Smooth muscle cell (in vitro differentiated cells): ENCODE data around the gene FKBP14. TPM values are rescaled to one million over a fixed set of nuclear protein-coding genes. Genes with fewer than 3 reads are reported as not detected.
A peak's percentile ranks its signal among the peaks of the same experiment; 100 is the strongest.

ENCODE experiments used
- DNase-seq: peaks from one replicate; lab custom pipeline; 2025; ENCODE audit not compliant: unreplicated experiment; lab: John Stamatoyannopoulos, UW
- H2AFZ ChIP-seq: fragments of 200-600 bp; sonication (generic); 2 replicates; pipeline ENCODE4 v1.6.0; 2016; ENCODE audit warnings: antibody characterized with exemption, low read depth, mild to moderate bottlenecking
- H3F3A ChIP-seq: fragments of 200-600 bp; sonication (generic); 2 replicates; pipeline ENCODE4 v1.6.0; 2017; ENCODE audit warnings: antibody characterized with exemption, low read depth
- H3K27ac ChIP-seq: fragments of 200-600 bp; sonication (generic); 2 replicates; pipeline ENCODE4 v1.5.1; 2016; ENCODE audit warnings: low read depth, mild to moderate bottlenecking
- H3K27me3 ChIP-seq: fragments of 200-600 bp; sonication (generic); 2 replicates; pipeline ENCODE4 v1.6.1; 2016; ENCODE audit warnings: low read depth, mild to moderate bottlenecking
- H3K36me3 ChIP-seq: fragments of 200-600 bp; sonication (generic); 2 replicates; pipeline ENCODE4 v1.5.1; 2016; ENCODE audit warnings: low read depth
- H3K4me1 ChIP-seq: fragments of 200-600 bp; sonication (generic); 2 replicates; pipeline ENCODE4 v1.5.1; 2016; ENCODE audit warnings: low read depth
- H3K4me2 ChIP-seq: fragments of 200-600 bp; sonication (generic); 2 replicates; pipeline ENCODE4 v1.6.0; 2016; ENCODE audit warnings: mild to moderate bottlenecking
- H3K4me3 ChIP-seq: fragments of 200-600 bp; sonication (generic); 2 replicates; pipeline ENCODE4 v1.5.1; 2016; ENCODE audit warnings: mild to moderate bottlenecking
- H3K79me2 ChIP-seq: fragments of 200-600 bp; sonication (generic); 2 replicates; pipeline ENCODE4 v1.6.0; 2016; ENCODE audit warnings: low read depth, mild to moderate bottlenecking
- H3K9ac ChIP-seq: fragments of 200-600 bp; sonication (generic); 2 replicates; pipeline ENCODE4 v1.6.0; 2016; ENCODE audit warnings: low read depth
- H3K9me3 ChIP-seq: fragments of 200-600 bp; sonication (generic); replicated peaks from 2 replicates; pipeline ENCODE4 v1.5.1; 2016; ENCODE audit warnings: low read depth
- H4K20me1 ChIP-seq: fragments of 200-600 bp; sonication (generic); 2 replicates; pipeline ENCODE4 v1.6.0; 2016; ENCODE audit warnings: low read depth
- WGBS: methylation state at CpG from one replicate; pipeline ENCODE4 v1.1.7; 2016; ENCODE audit warnings: low lambda C conversion rate; 5-methylcytosine and 5-hydroxymethylcytosine counted together
- polyA plus RNA-seq: library from polyadenylated mRNA; unstranded; fragments of >200 nt; fragmentation: Nextera tagmentation; extraction: Ambion mirVana; gene quantifications from 2 replicates; pipeline ENCODE4 v1.2.1, GENCODE V29; 2016
- total RNA-seq: library from RNA; depleted of rRNA; stranded (reverse); fragments of >200 nt; gene quantifications from 2 replicates; pipeline ENCODE4 v1.2.3, GENCODE V29; 2014
- TF ChIP-seq, protein P1 (sequence below): fragments of 200-600 bp; sonication (generic); IDR thresholded peaks from 2 replicates; pipeline ENCODE4 v1.5.1; 2017; ENCODE audit warnings: borderline replicate concordance, mild to moderate bottlenecking, antibody characterized with exemption; ENCODE audit not compliant: insufficient read depth, poor library complexity, severe bottlenecking

The FKBP14 gene
- total and polyA plus RNA-seq, 2 experiments from 2014 or later: 90.1 to 111 TPM

DNA sequence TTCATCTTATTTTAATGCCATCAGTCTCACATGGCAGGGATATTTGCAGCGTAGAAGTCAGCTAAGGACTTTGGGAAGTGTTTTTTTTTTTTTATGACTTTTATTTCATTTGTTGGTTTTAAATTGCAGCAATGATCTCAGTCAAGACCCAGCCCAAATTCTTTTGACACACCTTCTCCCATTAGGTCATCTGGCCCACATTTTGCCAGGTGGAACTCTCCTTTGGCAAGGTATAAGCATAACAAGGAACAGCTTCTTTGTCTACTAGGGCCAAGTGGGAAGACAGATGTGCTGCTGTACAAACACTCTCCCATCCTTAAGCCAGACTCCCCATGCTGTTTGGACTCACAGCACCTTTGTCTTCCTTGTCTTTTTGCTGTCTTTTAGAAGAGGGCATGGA is 43.5 kb upstream of the FKBP14 start:
- no peak overlapping the region for H2AFZ ChIP-seq
- H3K9me3 ChIP-seq: no peaks in the 10 kb centered on the region
- TF ChIP-seq, protein P1, sequence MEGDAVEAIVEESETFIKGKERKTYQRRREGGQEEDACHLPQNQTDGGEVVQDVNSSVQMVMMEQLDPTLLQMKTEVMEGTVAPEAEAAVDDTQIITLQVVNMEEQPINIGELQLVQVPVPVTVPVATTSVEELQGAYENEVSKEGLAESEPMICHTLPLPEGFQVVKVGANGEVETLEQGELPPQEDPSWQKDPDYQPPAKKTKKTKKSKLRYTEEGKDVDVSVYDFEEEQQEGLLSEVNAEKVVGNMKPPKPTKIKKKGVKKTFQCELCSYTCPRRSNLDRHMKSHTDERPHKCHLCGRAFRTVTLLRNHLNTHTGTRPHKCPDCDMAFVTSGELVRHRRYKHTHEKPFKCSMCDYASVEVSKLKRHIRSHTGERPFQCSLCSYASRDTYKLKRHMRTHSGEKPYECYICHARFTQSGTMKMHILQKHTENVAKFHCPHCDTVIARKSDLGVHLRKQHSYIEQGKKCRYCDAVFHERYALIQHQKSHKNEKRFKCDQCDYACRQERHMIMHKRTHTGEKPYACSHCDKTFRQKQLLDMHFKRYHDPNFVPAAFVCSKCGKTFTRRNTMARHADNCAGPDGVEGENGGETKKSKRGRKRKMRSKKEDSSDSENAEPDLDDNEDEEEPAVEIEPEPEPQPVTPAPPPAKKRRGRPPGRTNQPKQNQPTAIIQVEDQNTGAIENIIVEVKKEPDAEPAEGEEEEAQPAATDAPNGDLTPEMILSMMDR: no peak
- no peaks in the 10 kb centered on the region for H3K4me1 ChIP-seq
- WGBS: 69% methylated on average over 1 of the region's 1 CpG
- peaks cover 72% of the 10 kb centered on the region for H4K20me1 ChIP-seq
- H3K4me3 ChIP-seq: no peak overlapping the region
- H3K9ac ChIP-seq: no peak overlapping the region
- DNase-seq: no peak
- H3K79me2 ChIP-seq: no peaks in the 10 kb centered on the region
- H3F3A ChIP-seq: no peaks in the 10 kb centered on the region
- H3K36me3 ChIP-seq: no peaks in the 10 kb centered on the region
- no peaks in the 10 kb centered on the region for H3K27me3 ChIP-seq
- H3K4me2 ChIP-seq: no peak overlapping the region
- no peak overlapping the region for H3K27ac ChIP-seq

DNA sequence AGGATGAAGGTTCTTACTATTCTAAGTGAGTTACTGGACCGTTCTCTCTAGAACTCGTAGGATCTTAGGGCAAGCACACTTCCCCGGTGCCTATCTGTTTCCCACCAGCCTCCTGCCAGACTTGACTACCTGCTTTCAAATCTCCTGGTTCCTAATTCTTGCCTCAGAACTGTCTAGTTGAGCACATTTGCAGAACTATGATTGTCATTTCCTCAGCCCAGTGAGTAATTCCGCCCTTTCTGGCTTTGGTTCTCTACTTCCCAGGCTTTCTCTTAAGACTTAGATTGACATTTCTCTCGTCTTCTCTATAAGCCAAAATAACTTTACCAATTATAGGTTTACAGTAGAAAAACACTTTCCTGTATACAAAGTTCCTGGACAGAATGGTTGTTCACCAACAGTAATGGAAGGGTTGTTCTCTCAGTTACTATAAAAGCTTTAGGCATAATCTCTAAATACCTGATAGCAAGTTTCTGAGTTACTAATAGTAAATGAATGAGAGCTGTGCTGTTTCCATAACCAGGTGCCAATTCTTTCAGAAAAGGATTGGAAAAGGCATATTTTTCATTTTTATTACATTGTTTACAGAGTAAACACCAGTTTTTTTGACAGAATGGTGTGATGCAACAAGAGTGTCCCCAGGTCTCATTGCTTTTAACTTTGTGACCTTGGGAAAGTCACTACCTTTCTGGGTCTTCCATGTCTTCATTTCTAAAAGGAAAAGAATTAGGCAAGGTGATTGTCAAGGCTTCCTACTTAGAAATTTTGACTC is 42.8 kb upstream of the FKBP14 start:
- H3K27ac ChIP-seq: no peak overlapping the region
- WGBS: 77% methylated on average over 5 of the region's 5 CpGs
- DNase-seq: no peak

DNA sequence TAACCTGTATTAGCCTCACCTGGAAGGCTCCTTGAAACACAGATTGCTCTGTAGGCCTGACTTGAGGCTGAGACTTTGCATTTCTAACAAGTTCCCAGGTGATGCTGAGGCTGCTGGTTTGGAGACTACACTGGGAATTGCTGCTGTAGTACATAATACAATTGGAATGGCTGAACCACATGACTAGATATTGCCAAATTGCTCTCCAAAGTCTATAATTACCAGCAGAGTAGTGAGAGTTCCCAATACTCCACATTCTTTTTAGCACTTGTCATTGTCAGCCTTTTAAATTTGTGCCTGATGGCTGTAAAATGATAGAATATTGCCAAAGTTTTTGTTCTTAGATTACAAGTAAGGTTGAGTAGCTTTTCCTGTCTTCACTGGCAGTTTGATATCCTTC is 41.6 kb upstream of the FKBP14 start:
- Histone ChIP-seq H4K20me1 (peaks cover 54% of the 10 kb centered on the region), H3K9me3 (no peaks in the 10 kb centered on the region), H3K9ac (no peak overlapping the region), H3K4me2 (no peak overlapping the region), H3K79me2 (no peaks in the 10 kb centered on the region), H3K4me3 (no peak overlapping the region), H3F3A (no peaks in the 10 kb centered on the region), H3K4me1 (no peaks in the 10 kb centered on the region), H3K36me3 (peaks cover 9% of the 10 kb centered on the region), H3K27me3 (no peaks in the 10 kb centered on the region), H3K27ac (peak overlapping the region; percentile 46), H2AFZ (no peak overlapping the region)
- TF ChIP-seq, protein P1: no peak
- no peak for DNase-seq

More for the DNA sequence above, 42.8 kb upstream of the FKBP14 start:
- Histone ChIP-seq H3K36me3 (no peaks in the 10 kb centered on the region), H3K4me1 (no peaks in the 10 kb centered on the region), H3K4me3 (no peak overlapping the region), H3K9ac (no peak overlapping the region), H4K20me1 (peaks cover 64% of the 10 kb centered on the region), H3F3A (no peaks in the 10 kb centered on the region), H3K27me3 (no peaks in the 10 kb centered on the region), H2AFZ (no peak overlapping the region), H3K9me3 (no peaks in the 10 kb centered on the region), H3K79me2 (no peaks in the 10 kb centered on the region), H3K4me2 (no peak overlapping the region)
- TF ChIP-seq, protein P1: no peak

DNA sequence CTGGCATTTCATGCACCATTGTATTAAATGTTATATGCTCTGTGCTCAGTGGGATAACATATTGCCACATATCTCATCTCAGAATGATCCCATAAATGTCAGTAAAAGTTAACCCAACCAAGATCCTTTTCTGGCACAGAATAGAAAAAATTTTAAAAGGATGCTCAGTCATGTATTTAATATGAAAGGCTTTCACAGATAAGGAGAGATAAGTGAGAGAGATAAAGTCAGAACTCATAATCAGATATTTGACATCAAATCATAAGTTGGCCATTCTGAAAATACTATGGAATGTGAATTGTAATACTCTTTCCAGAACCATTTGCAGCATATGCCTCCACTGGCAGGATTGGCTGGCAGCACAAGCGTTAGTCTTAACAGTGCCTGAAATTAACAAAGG is 40.2 kb upstream of the FKBP14 start:
- Histone ChIP-seq H3K79me2 (no peaks in the 10 kb centered on the region), H3K27ac (no peak overlapping the region), H2AFZ (no peak overlapping the region), H3K4me2 (no peak overlapping the region), H3K4me3 (no peak overlapping the region), H4K20me1 (peaks cover 40% of the 10 kb centered on the region), H3K36me3 (peaks cover 9% of the 10 kb centered on the region), H3F3A (no peaks in the 10 kb centered on the region), H3K9ac (no peak overlapping the region), H3K4me1 (no peaks in the 10 kb centered on the region), H3K9me3 (no peaks in the 10 kb centered on the region), H3K27me3 (no peaks in the 10 kb centered on the region)
- TF ChIP-seq, protein P1: no peak
- 95% methylated on average over 1 of the region's 1 CpG for WGBS
- no peak for DNase-seq
